Measurements from ENCODE around the gene OR11G2.

DNA sequence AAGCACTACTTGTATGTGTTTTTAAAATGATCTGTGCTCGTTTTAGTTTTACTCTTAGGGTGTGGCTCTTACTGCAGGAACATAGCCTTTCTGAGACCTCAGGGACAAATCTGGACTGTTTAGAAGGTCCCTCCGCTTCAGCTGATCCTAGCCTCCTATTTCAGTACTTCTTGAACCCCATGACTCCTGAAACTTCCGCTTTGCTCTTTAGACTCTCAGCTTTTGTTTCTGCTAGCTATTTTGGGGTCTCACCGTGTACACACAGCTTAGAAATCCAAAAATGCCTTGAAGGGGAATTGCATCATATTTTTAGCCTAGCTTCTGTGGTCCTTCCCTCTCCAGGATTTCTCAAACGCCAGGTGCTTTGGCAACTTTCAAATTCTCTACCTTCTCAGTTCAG, 8.3 kb downstream of the OR11G2 start:
- TF ChIP-seq CTCF (IDR thresholded peaks at IDR 0.05), result no peak
- no peak for TF ChIP-seq POLR2A (IDR thresholded peaks at IDR 0.05)

All from transverse colon (tissue), 3 donors.